PC-9 (cell line): Measurements from ENCODE around the gene FBLN2.

ENCODE experiments used
- CTCF ChIP-seq: fragments of 200-600 bp; sonication (generic); conservative IDR thresholded peaks from 2 replicates; pipeline ENCODE4 v1.6.1; 2017; ENCODE audit warnings: mixed run types, antibody characterized with exemption, mild to moderate bottlenecking, moderate library complexity
- EZH2 ChIP-seq: fragments of 200-600 bp; sonication (generic); IDR thresholded peaks from 2 replicates; pipeline ENCODE4 v1.8.0; 2017; ENCODE audit warnings: antibody characterized with exemption, low read depth

- TF ChIP-seq CTCF (no peak), EZH2 (no peak)
Observed at GRCh38 chr3:13530241-13531009, 18.5 kb upstream of the FBLN2 start.
